BLaER1 (cell line): ENCODE measurements around the gene ACACA.
"Not testable (repeated sequence)": the region's sequence is repeated elsewhere in the genome, so short reads cannot be mapped to it uniquely, and the experiment has no call there.

ENCODE experiments used
- H3K27ac ChIP-seq: shearing (Covaris generic); formaldehyde crosslinking; 2 replicates; pipeline ENCODE4 v1.8.1; 2022
- H3K27me3 ChIP-seq: shearing (Covaris generic); formaldehyde crosslinking; 2 replicates; pipeline ENCODE4 v1.8.1; 2022
- H3K36me3 ChIP-seq: shearing (Covaris generic); formaldehyde crosslinking; 2 replicates; pipeline ENCODE4 v1.8.1; 2022
- H3K4me1 ChIP-seq: shearing (Covaris generic); formaldehyde crosslinking; 2 replicates; pipeline ENCODE4 v1.8.1; 2022
- H3K4me2 ChIP-seq: shearing (Covaris generic); formaldehyde crosslinking; 2 replicates; pipeline ENCODE4 v1.8.1; 2022
- H3K4me3 ChIP-seq: shearing (Covaris generic); formaldehyde crosslinking; 2 replicates; pipeline ENCODE4 v1.8.1; 2022
- H3K9ac ChIP-seq: shearing (Covaris generic); formaldehyde crosslinking; 2 replicates; pipeline ENCODE4 v1.8.1; 2022
- H3K9me3 ChIP-seq: shearing (Covaris generic); formaldehyde crosslinking; 2 replicates; pipeline ENCODE4 v1.8.1; 2022
- H4K20me1 ChIP-seq: shearing (Covaris generic); formaldehyde crosslinking; 2 replicates; pipeline ENCODE4 v1.8.1; 2022
- Cebpa-rat ChIP-seq: shearing (Covaris generic); IDR thresholded peaks from 2 replicates; pipeline ENCODE4 v1.8.1; 2022

ACACA gene

GRCh38 chr17:37375706-37376105 lies 30.9 kb downstream of the ACACA start, which contains the start of gene C17orf78:
C17orf78 (plus strand) TSS chr17:37375985; CDS start chr17:37376093, 108 bp downstream.
- no peaks in the 10 kb centered on the region; the same call in 1 of the 2 replicates for H3K4me1 ChIP-seq
- no peak within 1 kb of the TSS for H3K27ac ChIP-seq
- no peak within 1 kb of the TSS for H3K4me2 ChIP-seq
- H3K9me3 ChIP-seq: no peaks in the 10 kb centered on the region
- H3K4me3 ChIP-seq: no peak within 1 kb of the TSS
- no peaks in the 10 kb centered on the region for H3K36me3 ChIP-seq
- no peaks in the 10 kb centered on the region for H3K27me3 ChIP-seq
- H3K9ac ChIP-seq: no peak within 1 kb of the TSS
- H4K20me1 ChIP-seq: no peaks in the 10 kb centered on the region; the same call in 1 of the 2 replicates
- no peak for TF ChIP-seq Cebpa-rat

GRCh38 chr17:37373530-37374159 lies 33.0 kb downstream of the ACACA start:
- Histone ChIP-seq H3K4me3 (no peak overlapping the region), H3K4me2 (no peak overlapping the region), H4K20me1 (no peaks in the 10 kb centered on the region; the same call in 1 of the 2 replicates), H3K27ac (no peak overlapping the region), H3K27me3 (no peaks in the 10 kb centered on the region), H3K9ac (no peak overlapping the region), H3K4me1 (no peaks in the 10 kb centered on the region; the same call in 1 of the 2 replicates), H3K36me3 (no peaks in the 10 kb centered on the region), H3K9me3 (no peaks in the 10 kb centered on the region)
- no peak for TF ChIP-seq Cebpa-rat

DNA sequence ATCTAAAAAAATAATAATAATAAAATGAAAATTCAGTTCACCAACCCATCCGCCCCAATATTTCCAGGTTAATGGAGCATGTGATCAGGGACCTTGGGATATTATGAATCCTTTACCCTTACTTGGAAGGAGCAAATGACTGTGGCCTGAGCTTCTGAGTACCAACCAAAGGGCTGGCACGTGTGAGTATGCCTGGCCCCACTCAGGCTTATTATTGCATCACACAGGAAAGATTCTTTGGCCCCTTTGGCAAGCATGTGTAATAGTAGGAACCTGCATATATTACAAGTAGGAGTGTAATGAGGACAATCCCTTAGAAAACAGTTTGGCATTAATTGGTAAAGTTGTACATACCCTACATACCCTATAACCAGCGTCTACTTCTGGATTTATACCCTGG lies 38.1 kb downstream of the ACACA start:
- Histone ChIP-seq H3K4me2 (no peak overlapping the region), H3K27ac (no peak overlapping the region), H4K20me1 (no peaks in the 10 kb centered on the region), H3K36me3 (no peaks in the 10 kb centered on the region), H3K9ac (no peak overlapping the region), H3K4me1 (no peaks in the 10 kb centered on the region; the same call in 1 of the 2 replicates), H3K9me3 (no peaks in the 10 kb centered on the region), H3K27me3 (no peaks in the 10 kb centered on the region), H3K4me3 (no peak overlapping the region)
- no peak for TF ChIP-seq Cebpa-rat

- Histone ChIP-seq H3K4me3 (no peak overlapping the region), H3K36me3 (no peaks in the 10 kb centered on the region), H3K4me1 (no peaks in the 10 kb centered on the region), H3K4me2 (no peak overlapping the region), H4K20me1 (no peaks in the 10 kb centered on the region), H3K27me3 (no peaks in the 10 kb centered on the region), H3K27ac (no peak overlapping the region), H3K9me3 (no peaks in the 10 kb centered on the region), H3K9ac (no peak overlapping the region)
- no peak for TF ChIP-seq Cebpa-rat
Observed at GRCh38 chr17:37365589-37365988, 41.0 kb downstream of the ACACA start.

- Histone ChIP-seq H3K4me3 (no peak overlapping the region), H3K9ac (no peak overlapping the region), H3K27ac (no peak overlapping the region), H3K27me3 (no peaks in the 10 kb centered on the region), H3K36me3 (no peaks in the 10 kb centered on the region), H3K4me1 (peaks cover 27% of the 10 kb centered on the region), H3K9me3 (no peaks in the 10 kb centered on the region), H3K4me2 (no peak overlapping the region), H4K20me1 (peaks cover 16% of the 10 kb centered on the region)
- no peak for TF ChIP-seq Cebpa-rat
Observed at GRCh38 chr17:37361543-37361942, 45.1 kb downstream of the ACACA start.

GRCh38 chr17:37360632-37361031 lies 46.0 kb downstream of the ACACA start:
- no peak overlapping the region for H3K9ac ChIP-seq
- TF ChIP-seq Cebpa-rat: no peak
- H3K27ac ChIP-seq: no peak overlapping the region
- no peaks in the 10 kb centered on the region for H3K9me3 ChIP-seq
- no peaks in the 10 kb centered on the region for H3K27me3 ChIP-seq
- H3K4me2 ChIP-seq: no peak overlapping the region
- H4K20me1 ChIP-seq: peaks cover 25% of the 10 kb centered on the region
- peaks cover 27% of the 10 kb centered on the region for H3K4me1 ChIP-seq
- H3K4me3 ChIP-seq: no peak overlapping the region
- no peaks in the 10 kb centered on the region for H3K36me3 ChIP-seq

DNA sequence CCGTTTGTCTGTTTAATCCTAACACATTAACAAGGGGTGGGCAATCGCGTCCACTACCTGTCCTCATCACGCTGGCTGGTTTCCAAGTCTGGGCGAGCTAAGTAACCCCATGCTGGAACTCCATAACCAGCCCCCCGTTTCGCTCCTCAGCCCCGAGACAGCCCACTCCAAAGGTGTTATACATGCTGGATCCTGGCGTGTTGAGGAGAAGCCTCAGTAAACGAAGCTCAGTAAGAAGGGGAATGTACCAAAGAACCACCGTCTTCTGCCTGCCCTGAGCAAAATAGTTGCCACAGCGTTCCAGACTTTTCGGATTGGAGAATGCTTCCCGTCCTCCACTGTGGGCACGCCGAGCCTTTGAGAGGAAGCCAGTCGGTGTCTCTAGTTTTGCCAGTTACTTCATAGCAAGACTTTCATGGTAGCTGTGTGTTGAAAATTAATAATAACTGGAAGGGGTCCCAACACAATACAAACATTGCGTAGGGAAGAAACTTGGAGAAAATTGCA lies 46.9 kb downstream of the ACACA start:
- peaks cover 30% of the 10 kb centered on the region for H4K20me1 ChIP-seq
- peak overlapping the region; percentile 89 for H3K27ac ChIP-seq
- peak overlapping the region; percentile 96 for H3K9ac ChIP-seq
- H3K36me3 ChIP-seq: peaks cover 6% of the 10 kb centered on the region; the same call in 1 of the 2 replicates
- H3K27me3 ChIP-seq: no peaks in the 10 kb centered on the region
- H3K4me3 ChIP-seq: peak overlapping the region; percentile 98
- H3K9me3 ChIP-seq: no peaks in the 10 kb centered on the region
- TF ChIP-seq Cebpa-rat: no peak
- peak overlapping the region; percentile 80 for H3K4me2 ChIP-seq
- H3K4me1 ChIP-seq: peaks cover 27% of the 10 kb centered on the region

DNA sequence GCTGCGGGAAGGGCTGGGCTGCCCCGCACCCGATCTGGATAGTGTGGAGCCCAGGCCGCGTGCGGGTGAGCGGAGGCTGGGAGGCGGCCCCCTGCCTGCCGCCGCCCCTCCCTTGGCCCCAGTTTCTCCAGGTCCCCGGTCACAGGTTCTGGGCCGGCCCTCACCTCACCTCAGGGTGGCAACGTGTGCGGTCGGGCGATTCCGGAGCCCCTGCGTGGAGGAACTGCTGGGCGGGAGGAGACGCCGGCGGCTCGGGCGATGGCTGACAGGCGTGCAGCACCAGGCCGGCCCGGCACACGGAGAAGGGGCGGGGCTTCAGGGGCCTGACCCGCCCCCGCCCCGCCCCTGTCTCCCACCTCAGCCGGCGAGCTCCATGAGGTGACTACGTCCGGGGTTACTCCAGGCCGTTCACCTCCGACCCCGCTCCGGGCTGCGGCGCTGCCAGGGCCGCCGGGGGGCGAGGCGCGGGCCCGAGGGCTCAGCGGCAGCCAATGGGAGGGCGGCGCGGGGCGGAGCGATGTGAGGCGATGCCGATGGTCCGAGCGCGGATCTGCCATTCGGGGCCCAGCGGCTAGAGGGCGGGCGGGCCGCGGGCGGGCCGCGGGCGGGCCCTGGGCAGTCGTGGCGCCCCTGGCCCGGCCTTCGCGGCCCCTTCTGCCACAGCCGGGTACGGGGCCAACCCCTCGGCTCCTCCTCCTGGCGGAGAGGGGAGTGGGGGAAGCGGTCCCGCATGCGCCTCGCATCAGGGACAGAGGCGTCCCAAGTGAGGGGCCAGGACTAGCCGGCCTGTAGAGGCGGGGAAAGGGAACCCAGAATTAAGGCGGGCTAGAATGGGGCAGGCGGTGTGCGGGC lies 47.6 kb downstream of the ACACA start:
- Histone ChIP-seq H3K4me2 (peak overlapping the region; percentile 80), H3K4me3 (peak overlapping the region; percentile 98), H3K9me3 (no peaks in the 10 kb centered on the region), H3K4me1 (peaks cover 27% of the 10 kb centered on the region), H3K27ac (peak overlapping the region; percentile 91), H3K36me3 (peaks cover 12% of the 10 kb centered on the region), H3K27me3 (no peaks in the 10 kb centered on the region), H4K20me1 (peaks cover 37% of the 10 kb centered on the region), H3K9ac (peak overlapping the region; percentile 96)
- no peak for TF ChIP-seq Cebpa-rat

DNA sequence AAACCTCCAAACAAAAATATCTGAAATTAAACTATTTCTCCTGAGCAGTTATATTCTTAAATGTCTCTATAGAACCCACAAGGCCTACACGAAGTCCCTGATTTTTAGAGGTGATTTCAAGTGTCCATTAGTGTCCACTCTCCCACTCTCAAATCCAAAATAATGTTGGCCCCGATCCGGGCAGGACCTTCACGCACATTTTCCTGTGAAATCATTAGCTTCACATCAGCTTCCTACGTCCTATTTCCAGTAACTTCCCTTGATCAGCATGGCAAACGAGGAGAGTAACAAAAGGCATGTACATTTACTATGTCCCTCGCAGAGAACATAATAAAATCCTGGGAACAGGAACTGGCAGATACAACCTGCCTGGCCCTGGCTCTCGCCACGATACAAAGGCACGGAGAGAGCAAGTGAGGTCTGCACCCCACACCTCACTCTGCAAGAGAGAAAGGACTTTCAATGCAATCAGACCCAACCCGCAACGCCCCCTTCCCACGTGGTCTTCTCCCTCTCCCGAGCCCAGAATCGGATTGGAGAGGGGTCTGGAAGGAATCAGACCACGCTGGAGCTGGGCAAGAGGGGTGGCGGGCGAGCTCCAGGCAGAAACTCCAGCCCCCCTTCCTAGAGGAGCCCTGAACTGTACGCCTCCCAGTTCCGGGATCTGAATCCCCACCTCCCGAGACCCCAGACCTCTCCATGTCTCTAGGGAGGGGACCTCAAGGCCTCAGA lies 48.4 kb downstream of the ACACA start:
- Histone ChIP-seq H3K36me3 (peaks cover 20% of the 10 kb centered on the region), H3K4me1 (peaks cover 27% of the 10 kb centered on the region), H3K9ac (peak overlapping the region; percentile 96), H3K4me3 (peak overlapping the region; percentile 98), H3K27me3 (no peaks in the 10 kb centered on the region), H3K9me3 (no peaks in the 10 kb centered on the region), H4K20me1 (peaks cover 45% of the 10 kb centered on the region), H3K27ac (peak overlapping the region; percentile 91), H3K4me2 (peak overlapping the region; percentile 80)
- no peak for TF ChIP-seq Cebpa-rat

- Histone ChIP-seq H3K9ac (peak overlapping the region; percentile 96; the same call in 1 of the 2 replicates), H3K4me2 (peak overlapping the region; percentile 80), H3K4me1 (peaks cover 27% of the 10 kb centered on the region), H3K36me3 (peaks cover 32% of the 10 kb centered on the region), H3K4me3 (peak overlapping the region; percentile 98; the same call in 1 of the 2 replicates), H4K20me1 (peaks cover 58% of the 10 kb centered on the region)
- not testable (repeated sequence) for H3K27me3 ChIP-seq, H3K9me3 ChIP-seq, H3K27ac ChIP-seq
Observed at GRCh38 chr17:37356796-37357569, 49.7 kb downstream of the ACACA start.

DNA sequence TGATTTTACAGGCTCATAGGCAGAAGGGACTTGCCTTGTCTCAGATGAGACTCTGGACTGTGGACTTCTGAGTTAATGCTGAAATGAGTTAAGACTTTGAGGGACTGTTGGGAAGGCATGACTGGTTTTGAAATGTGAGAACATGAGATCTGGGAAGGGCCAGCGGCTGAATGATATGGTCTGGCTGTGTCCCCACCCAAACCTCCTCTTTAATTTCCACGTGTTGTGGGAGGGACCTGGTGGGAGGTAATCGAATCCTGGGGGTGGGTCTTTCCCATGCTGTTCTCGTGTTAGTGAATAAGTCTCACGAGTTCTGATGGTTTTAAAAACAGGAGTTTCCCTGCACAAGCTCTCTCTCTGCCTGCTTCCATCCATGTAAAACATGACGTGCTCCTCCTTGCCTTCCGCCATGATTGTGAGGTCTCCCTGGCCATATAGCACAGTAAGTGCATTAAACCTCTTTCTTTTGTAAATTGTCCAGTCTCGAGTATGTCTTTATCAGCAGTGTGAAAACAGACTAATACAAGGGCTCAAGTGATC lies 59.7 kb downstream of the ACACA start:
- Histone ChIP-seq H4K20me1 (peaks cover 90% of the 10 kb centered on the region), H3K36me3 (peaks cover 65% of the 10 kb centered on the region)
- H3K4me2 ChIP-seq, H3K4me1 ChIP-seq, H3K4me3 ChIP-seq, H3K27me3 ChIP-seq, H3K27ac ChIP-seq, H3K9ac ChIP-seq, H3K9me3 ChIP-seq: not testable (repeated sequence)
